Measurements from ENCODE around the gene ZNF425.
"Not testable (repeated sequence)": the region's sequence is repeated elsewhere in the genome, so short reads cannot be mapped to it uniquely, and the experiment has no call there.

ZNF425 gene, protein sequence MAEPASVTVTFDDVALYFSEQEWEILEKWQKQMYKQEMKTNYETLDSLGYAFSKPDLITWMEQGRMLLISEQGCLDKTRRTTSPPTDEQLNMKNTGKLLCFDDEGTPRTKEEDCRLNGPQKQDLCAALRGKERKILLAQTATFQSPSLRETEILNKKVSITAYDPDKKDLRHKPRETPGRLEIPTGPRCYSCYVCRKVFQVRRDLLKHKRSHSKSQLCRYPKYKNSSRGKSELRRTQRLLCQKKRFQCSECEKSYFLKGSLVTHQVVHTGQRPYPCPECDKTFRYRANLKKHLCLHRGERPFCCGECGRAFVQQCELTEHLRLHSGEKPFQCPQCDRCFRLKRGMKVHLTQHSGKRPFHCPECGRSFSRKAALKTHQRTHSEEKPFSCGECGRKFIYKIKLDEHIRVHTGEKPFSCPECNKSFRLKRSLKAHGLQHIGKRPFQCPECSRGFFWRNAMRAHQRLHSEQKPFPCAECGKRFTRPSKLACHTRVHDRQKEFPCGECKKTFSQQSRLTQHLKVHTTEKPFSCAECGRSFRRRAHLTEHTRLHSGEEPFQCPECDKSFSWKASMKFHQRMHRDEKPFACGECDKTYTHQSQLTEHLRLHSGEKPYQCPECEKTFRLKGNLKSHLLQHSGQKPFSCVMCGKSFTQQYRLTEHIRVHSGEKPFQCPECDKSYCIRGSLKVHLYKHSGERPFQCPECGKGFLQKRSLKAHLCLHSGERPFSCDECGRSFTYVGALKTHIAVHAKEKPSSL

DNA sequence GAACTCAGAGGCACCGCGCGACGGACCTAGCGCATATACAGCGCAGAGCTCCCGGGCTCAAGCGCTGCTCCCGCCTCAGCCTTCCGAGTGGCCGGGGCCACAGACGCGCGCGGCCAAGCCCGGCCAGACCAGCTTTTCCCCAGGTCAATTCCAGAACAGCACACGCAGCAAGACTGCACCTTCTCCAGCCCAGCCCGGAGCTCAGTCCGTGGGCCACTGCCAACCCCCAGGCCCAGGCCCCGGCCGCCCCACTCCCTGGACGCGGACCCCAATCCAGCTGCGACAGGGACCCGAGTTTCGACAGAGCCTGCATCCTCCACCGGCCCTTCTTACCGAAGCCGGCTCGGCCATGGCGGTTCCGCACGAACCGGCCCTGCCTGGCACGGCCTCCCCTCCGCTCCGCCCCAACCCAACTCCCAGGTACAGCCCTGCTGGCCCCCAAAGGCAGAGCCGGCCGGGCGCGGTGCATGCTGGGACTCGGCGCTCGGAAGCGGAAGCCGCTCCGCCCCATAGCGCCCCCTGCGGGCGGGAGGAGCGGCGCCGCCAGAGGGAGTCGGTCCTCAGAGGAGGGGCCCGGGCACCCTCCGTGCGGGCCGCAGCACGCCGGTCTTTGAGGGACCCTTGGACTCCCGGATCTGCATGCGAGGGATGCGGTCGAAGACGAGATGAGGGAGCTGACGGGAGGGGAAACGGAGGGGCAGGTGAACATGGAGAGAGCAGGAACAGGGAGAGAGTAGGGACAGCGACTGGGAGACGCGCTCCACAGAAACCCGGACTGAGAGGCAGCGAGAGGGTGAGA, at the start of gene ZNF425:
Gene ZNF425, minus strand, starts transcription at position 462 of the 799 bp plus-strand sequence. Its CDS starts 111 bp downstream, at position 351.
- DNase-seq (ENCODE audit: low spot score): peak; percentile 96

DNA sequence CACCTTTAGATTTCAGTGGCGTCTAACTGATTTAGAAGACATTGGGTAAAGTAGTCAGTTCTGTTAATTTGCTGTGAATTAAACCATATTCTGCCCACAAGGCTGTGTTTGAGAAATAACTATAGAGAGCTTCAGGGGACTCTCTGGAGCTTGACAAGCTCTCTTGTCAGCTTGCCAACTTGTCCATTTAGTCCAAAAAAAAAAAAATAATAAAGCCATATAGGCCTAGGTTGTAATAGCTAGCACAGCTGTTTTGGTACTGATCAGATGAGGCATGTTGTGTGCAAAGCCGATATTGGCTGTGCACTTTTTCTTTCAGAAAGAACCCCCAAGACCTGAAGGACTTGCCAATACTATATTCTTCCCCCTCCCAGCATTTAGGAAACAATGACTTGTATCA, 49.0 kb upstream of the ZNF425 start:
- DNase-seq (ENCODE audit: low spot score): no peak

DNA sequence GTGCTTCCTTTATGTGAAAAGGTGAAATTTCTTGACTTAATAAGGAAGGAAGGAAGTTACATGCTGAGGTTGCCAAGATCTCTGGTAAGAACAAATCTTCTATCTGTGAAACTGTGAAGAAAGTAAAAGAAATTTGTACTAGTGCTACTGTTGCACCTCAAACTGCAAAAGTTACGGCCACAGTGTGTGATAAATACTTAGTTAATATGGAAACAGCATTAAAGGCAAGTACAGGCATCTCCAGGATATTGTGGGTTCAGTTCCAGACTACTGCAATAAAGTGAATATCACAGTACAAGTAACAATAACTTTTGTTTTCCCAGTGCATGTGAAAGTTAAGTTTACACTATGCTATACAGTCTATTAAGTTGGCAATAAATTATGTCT, 46.4 kb upstream of the ZNF425 start:
- no peak for DNase-seq (ENCODE audit: low spot score)

- DNase-seq (ENCODE audit: low spot score): no peak
These were observed 45.9 kb upstream of the ZNF425 start for GRCh38 chr7:149171892-149172533.

- DNase-seq (ENCODE audit: low spot score): no peak
These were observed 40.7 kb upstream of the ZNF425 start for GRCh38 chr7:149166630-149167352.

- no peak for DNase-seq (ENCODE audit: low spot score)
These were observed 40.0 kb upstream of the ZNF425 start for GRCh38 chr7:149166142-149166541.

- peak; percentile 15 for DNase-seq (ENCODE audit: low spot score)
These were observed 35.2 kb upstream of the ZNF425 start for GRCh38 chr7:149161241-149161848.

GRCh38 chr7:149156898-149157297, 30.8 kb upstream of the ZNF425 start:
- no peak for DNase-seq (ENCODE audit: low spot score)

- no peak for DNase-seq (ENCODE audit: low spot score)
These were observed 27.9 kb upstream of the ZNF425 start for GRCh38 chr7:149154056-149154455.

- no peak for DNase-seq (ENCODE audit: low spot score)
These were observed 27.2 kb upstream of the ZNF425 start for GRCh38 chr7:149153346-149153745.

DNA sequence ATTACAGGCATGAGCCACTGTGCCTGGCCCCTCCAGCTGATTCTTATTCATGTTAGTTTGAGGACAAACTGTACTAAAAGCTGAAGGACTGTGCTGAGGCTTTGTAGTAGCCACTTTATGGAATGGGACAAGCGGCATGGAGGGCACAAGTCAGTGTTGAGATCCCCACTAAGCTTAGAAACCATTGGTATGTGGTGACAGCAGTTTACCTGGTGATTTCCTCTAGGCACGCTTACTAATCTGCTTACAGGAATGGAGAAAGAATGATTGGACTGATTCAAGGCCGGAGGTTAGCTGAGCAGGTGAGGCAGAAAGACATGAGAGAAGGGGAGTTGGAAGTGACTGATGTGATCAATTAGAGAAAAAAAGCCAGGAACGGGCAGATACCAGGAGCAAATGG, 24.9 kb upstream of the ZNF425 start:
- DNase-seq (ENCODE audit: low spot score): no peak

- DNase-seq (ENCODE audit: low spot score): peak; percentile 44
These were observed 21.9 kb upstream of the ZNF425 start for GRCh38 chr7:149147752-149148653.

GRCh38 chr7:149147072-149147751, 21.1 kb upstream of the ZNF425 start, which contains the start of gene ZNF398:
ZNF398 (plus strand) TSS chr7:149147453; CDS start chr7:149147743, 290 bp downstream.
- peak; percentile 73 for DNase-seq (ENCODE audit: low spot score)

GRCh38 chr7:149145031-149145845, 19.1 kb upstream of the ZNF425 start:
- DNase-seq (ENCODE audit: low spot score): no peak

DNA sequence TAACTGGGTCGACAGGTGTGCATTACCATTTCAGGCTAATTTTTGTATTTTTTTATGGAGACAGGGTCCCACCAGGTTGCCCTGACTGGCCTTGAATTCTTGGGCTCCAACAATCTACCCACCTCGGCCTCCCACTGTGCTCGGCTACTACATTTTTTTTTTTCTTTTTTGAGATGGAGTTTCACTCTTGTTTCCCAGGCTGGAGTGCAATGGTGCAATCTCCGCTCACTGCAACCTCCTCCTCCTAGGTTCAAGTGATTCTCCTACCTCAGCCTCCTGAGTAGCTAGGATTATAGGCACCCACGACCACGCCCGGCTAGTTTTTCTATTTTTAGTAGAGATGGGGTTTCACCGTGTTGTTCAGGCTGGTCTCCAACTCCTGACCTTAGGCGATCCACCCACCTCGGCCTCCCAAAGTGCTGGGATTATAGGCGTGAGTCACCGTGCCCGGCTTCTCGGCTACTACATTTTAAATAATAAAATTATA, 18.4 kb upstream of the ZNF425 start:
- not testable (repeated sequence) for DNase-seq (ENCODE audit: low spot score)

DNA sequence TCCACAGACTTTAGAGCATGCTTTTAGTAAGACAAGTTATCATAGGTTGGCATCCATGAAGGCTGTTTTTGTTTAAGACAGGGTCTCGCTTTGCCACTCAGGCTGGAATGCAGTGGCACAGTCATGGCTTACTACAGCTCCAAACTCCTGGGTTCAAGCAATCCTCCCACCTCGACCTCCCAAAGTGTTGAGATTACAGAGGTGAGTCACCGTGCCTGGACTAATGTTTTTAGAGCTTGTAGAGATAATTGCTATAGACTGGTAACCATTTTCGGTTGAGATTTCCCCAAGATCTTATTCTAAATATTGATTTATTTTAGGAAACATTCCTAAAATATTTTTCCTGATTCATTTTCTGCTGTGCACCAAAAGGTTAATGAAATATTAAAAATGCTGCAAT, 15.8 kb upstream of the ZNF425 start:
- no peak for DNase-seq (ENCODE audit: low spot score)

DNA sequence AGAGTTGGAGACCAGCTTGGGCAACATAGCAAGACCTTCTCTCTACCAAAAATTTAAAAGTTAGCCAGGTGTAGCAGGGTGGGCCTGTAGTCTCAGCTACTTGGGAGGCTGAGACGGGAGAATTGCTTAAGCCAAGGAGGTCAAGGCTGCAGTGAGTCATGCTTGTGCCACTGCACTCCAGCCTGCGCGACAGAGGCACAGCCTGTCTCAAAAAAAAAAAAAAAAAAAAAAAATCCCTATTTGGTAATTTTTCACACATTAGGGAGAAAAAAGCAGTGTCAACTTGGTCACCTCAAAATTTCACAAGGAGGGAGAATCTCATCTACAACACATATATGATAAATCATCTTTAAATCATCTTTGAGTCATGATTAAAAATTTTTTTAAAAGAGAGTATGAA, 14.7 kb upstream of the ZNF425 start:
- DNase-seq (ENCODE audit: low spot score): no peak

- no peak for DNase-seq (ENCODE audit: low spot score)
These were observed 10.0 kb upstream of the ZNF425 start for GRCh38 chr7:149136118-149136517.
